Erythroblast (primary cell): ENCODE measurements around the gene RAI14.
A peak's percentile ranks its signal among the peaks of the same experiment; 100 is the strongest.
"Not testable (repeated sequence)": the region's sequence is repeated elsewhere in the genome, so short reads cannot be mapped to it uniquely, and the experiment has no call there.

Experiments used
- DNase-seq, 2 experiments: peaks; one replicate each; lab custom pipeline; 2025; lab: John Stamatoyannopoulos, UW
- GATA1 ChIP-seq: IDR thresholded peaks from 2 replicates; pipeline ENCODE4 v1.6.1; 2011; ENCODE audit warnings: low read depth, mild to moderate bottlenecking, control low read depth, low read length, moderate library complexity
- POLR2A ChIP-seq: IDR thresholded peaks from 2 replicates; pipeline ENCODE4 v1.6.1; 2011; ENCODE audit warnings: mild to moderate bottlenecking, low read length

The RAI14 gene

DNA sequence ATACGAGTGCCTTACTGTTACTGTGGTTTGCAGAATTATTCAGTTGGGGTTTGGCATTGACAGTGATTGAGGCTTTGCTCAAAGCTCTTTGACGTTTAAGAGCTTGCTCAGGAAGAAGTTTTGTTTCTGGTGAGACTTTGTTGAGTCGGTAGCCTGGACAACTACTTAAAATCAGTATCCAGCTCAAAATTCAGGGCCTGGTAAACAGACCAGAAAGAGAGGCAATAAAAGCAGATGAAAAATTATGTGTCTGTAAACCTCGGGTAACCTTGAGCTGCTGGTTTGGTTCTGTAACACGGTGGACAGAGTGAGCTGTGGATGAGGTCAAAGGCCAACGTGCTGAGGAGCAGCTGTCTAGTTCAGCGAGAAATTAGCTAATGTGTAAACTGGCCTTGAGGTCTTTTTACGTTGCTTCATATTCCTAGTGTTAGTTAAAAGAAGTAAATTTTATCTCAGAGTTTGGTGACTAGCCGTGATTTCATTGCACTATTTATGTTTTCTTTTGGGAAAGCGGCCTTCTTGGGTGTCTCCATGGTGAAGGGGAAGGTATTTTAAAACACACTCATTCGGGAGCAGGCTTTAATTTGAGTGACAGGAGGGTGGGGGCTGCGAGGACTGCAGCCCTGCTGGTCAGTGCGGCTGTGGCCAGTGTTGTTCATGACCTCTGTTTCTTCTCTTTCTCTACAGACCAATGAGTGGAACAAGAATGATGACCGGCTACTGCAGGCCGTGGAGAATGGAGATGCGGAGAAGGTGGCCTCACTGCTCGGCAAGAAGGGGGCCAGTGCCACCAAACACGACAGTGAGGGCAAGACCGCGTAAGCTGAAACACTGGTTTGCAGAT is 100.9 kb downstream of the RAI14 start:
- TF ChIP-seq POLR2A: no peak
- no peak for DNase-seq

DNA sequence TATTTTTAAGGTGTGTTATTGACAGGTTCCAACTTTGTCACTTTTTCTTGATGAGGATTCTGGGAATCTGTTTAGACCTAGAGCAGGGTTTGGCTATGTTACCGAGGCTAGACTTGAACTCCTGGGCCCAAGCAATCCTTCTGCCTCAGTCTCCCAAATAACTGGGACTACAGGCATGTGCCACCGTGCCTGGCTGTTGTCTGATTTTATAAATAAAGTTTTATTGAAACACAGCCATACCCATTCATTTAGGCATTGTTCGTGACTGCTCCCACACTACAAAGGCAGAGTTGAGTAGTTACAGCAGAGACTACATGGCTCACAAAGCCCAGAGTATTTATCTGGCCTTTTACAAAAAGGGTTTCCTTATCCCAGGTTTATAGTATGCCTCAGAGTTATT is 102.4 kb downstream of the RAI14 start:
- no peak for DNase-seq
- TF ChIP-seq POLR2A (no peak), GATA1 (no peak)

DNA sequence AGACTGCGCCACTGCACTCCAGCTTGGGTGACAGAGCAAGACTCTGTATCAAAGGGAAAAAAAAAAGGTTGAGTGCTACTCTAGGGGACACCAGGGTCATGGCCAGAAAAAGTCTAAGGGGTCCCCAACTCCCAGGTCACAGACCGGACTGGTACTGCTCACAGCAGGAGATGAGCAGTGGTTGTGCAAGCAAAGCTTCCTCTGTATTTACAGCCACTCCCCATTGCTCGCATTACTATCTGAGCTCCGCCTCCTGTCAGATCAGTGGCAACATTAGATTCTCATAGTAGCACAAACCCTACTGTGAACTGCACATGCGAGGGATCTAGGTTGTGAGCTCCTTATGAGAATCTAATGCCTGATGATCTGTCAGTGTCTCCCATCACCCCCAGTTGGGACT is 103.1 kb downstream of the RAI14 start:
- DNase-seq: not testable (repeated sequence)

DNA sequence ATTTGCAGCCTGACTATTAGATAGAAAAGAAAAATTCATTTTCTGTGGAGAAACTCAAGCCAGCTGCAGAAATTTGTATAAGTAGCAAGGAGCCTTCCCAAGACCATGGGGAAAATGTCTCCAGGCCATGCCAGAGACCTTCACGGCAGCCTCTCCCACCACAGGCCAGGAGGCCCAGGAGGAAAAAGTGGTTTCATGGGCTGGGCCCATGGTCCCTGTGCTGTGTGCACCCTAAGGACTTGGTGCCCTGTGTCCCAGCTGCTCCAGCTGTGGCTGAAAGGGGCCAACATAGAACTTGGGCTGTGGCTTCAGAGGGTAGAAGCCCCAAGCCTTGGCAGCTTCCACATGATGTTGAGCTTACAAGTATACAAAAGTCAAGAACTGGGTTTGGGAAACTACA is 109.5 kb downstream of the RAI14 start:
- no peak for TF ChIP-seq GATA1
- TF ChIP-seq POLR2A: no peak
- DNase-seq: no peak

DNA sequence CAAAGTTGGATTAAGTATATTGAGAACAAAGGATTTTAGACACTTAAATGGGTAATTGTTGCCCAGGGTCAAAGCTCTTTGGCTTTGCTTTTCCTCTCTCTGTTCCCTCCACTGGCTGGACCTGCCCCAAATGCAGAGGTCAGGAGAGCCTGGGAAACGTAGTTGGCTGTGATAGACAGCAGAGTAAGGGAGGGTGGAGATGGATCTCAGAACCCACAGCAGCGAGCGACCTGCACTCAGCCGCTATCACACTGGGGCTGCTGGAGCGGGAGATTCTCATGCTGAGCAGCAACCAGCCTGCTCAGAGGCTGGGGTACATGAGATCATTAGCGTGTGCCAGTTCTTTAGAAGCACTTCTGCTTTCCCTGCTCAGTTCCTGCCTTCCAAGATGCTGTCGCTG is 111.1 kb downstream of the RAI14 start:
- no peak for TF ChIP-seq POLR2A
- TF ChIP-seq GATA1: no peak
- DNase-seq: no peak

DNA sequence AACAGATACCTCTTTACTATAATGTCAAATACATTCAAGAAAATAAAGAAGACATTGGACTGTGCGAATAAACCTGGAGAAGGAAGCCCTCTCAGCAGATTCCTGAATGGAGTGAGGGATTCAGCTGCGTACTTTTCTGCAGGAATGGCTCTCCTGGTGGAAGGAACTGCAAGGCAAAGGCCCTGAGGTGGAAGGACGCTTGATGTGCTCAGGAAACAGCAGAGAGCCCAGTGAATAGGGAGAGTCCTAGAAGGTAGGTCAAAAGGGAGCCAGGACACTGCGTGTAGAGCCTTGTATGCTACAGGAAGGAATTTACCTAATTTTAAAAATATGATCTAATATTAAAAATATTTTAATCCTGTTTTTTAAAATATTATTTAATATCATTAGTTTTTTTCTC is 114.4 kb downstream of the RAI14 start:
- no peak for DNase-seq
- no peak for TF ChIP-seq GATA1
- no peak for TF ChIP-seq POLR2A

DNA sequence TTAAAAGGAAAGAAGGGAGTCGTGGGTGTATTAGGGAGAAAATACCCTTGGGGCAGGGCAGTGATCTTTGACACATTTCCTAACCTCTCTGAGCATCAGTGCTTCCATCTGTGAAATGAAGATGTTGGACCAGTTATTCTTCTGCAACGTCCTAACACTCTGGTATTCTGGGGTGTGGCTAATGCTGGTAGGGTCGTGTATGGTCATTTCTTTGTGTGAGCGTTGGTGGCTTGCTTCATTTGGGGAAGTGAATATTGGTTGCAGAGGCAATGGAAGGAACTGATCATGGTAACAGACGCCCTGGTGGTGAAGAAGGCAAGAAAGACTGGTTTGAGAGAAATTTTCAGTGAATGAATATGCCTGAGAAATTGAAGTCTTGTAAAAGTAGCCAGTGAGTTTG is 114.9 kb downstream of the RAI14 start:
- no peak for DNase-seq
- TF ChIP-seq POLR2A (no peak), GATA1 (no peak)

DNA sequence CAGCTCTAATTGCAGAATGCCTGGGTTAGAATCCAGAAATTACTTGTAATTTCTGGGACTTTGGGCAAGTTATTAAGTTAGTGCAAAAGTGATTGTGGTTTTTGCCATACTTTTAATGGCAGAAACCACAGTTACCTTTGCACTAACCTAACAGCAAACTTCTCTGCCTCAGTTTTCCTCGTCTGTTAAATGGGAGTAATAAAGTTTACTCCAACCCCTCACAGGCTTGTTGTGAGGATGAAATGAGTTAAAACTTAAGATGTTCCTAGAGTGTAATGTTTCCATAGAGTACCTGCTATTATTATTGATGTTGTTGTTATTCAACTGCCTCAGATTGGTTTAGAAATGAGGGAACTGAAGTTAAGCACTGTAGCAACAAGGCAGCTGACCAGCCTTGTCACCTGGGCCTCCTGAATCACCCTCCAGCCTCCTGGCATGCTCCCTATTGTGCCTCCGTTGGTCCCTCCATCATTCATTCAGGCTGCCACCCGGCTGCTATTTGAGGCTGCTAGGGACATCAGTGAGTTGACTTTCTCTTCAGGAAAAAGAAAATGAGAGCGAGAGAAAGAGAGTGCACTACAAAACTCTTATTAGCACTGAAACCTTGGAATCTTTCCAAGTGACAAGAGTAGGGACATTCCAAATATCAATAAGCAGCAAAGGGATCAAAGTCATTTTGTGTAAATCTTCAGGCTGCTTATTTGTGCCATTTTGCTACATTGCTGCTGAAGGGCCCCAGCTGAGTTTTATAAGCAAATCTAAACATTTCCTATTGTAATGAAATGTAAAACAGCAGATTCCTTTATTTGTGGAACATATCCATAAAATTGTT is 116.4 kb downstream of the RAI14 start:
- TF ChIP-seq POLR2A: no peak
- TF ChIP-seq GATA1: no peak
- no peak for DNase-seq

DNA sequence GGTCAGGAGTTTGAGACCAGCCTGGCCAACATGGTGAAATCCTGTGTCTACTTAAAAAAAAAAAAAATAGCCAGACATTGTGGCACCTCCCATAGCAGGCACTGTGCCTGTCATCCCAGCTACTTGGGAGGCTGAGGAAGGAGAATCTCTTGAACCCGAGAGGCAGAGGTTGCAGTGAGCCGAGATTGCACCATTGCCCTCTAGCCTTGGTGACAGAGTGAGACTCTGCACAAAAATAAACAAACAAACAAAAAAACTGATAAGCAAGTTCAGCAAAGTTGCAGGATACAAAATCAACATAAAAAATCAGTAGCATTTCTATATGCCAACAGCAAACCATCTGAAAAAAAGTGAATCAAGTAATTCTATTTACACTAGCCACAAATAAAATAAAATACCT is 118.0 kb downstream of the RAI14 start:
- TF ChIP-seq POLR2A: no peak
- no peak for TF ChIP-seq GATA1
- DNase-seq: no peak

DNA sequence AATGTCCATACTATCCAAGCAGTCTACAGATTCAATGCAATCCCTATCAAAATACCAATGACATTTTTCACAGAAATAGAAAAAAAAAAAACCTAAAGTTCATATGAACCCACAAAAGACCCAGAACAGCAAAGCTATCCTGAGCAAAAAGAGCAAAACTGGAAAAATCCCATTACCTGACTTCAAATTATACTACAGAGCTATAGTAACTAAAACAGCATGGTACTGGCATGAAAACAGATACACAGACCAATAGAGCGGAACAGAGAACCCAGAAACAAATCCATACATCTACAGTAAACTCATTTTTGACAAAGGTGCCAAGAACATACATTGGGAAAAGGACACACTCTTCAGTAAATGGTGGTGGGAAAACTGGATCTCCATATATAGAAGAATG is 118.5 kb downstream of the RAI14 start:
- DNase-seq: not testable (repeated sequence)

DNA sequence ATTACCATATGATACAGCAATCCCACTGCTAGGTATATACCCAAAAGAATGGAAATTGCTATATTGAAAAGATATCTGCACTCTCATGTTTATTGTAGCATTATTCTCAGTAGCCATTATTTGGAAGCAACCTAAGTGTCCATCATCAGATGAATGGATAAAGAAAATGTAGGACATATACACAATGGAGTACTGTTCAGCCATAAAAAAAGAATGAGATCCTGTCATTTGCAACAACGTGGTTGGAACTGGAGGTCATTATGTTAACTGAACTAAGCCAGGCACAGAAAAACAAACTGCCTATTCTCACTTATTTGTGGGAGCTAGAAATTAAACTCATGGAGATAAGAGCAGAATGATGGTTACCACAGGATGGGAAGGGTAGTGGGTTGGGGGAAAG is 119.8 kb downstream of the RAI14 start:
- no peak for TF ChIP-seq GATA1
- TF ChIP-seq POLR2A: no peak
- DNase-seq: no peak

DNA sequence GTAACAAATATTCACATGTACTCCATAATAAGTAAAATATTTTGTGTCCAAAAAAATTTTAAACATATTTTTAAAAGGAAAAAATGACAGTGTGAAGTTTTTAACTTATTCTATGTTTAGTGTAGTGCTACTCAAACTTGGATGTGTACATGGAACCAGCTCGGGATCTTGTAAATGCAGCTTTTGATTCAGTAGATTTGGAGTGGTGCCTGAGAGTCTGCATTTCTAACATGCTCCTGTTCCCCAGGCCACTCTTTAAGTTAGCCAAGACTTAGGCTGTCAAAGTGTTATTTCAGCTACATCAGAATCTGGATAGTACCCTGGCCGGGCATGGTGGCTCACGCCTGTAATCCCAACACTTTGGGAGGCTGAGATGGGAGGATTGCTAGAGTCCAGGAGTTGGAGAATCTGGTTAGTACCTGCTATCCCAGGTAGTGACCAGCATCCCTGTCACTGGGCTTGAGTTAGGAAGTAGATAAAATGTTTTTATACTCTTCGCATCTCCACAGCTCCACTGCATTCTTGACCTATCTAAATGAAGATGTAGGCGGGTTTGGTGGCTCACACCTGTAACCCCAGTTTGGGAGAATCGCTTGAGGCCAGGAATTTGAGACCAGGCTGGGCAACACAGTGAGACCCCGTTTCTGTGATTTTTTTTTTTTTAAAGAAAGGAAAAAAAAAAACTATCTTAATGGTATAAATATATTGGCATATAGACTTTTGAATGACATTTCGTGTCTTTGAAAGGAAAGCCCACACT is 122.1 kb downstream of the RAI14 start:
- DNase-seq: no peak
- no peak for TF ChIP-seq GATA1

DNA sequence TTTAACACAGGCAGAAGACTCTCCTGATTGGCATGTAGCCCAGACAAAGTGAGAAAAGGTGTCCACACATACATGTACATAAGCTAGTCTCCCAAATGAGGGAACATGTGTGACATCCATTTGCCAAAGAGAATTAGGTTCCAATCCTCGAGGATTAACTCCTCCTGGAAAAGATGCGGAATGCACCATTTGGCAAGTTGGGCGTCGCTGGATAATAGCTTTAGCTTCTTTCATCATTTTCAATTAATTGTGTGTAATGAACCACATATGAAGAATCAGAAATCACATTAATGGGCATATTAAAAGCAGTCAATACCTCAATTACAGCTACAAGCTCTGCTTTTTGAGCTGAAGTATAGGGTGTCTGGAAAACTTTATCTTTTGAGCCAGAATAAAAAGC is 127.8 kb downstream of the RAI14 start:
- not testable (repeated sequence) for DNase-seq

DNA sequence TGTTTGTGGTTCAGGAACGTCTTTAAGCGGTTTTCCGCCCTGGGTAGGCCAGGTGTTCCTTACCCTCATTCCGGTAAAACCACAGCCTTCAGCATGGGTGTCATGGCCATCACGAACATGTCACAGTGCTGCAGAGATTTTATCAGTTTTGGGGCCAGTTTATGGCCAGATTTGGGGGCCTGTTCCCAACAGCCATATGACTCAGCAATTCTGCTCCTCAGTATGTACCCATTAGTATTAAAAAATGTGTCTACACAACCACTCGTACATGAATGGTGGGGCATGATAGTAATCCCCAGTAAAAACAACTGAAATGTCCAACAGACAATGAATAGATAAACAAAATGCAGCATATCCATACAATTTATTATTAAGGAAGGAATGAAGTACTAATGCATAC is 130.9 kb downstream of the RAI14 start:
- no peak for TF ChIP-seq GATA1
- TF ChIP-seq POLR2A: no peak

DNA sequence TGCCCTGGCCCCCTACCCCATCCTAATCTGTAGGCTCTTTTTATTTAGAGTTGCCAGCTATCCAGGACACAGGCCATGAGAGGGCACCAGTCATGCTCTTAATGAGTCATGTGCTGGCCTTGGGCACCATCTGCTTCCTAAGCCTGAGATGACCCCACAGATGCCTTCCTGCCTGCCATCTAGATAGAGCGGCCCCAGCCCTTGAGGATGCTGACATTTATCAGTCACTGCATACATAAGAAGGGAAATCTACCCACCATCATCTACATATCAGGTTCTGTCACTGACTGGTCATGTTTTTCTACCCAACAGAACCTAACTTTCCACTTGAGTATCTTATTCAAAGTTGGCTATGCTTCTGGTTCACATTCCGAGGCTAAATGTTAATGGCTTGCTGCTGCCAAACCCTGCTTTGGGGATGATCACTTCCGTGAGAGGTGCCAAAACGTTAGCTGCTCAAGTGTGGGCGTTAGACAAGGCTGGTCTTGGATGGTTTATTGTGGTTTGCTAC is 132.9 kb downstream of the RAI14 start:
- no peak for TF ChIP-seq GATA1
- TF ChIP-seq POLR2A: no peak
- DNase-seq: peak; percentile 6 to 9

More for the DNA sequence above, 130.9 kb downstream of the RAI14 start:
- DNase-seq: no peak
